ENCODE data around the gene FOXE3.

The FOXE3 gene

DNA sequence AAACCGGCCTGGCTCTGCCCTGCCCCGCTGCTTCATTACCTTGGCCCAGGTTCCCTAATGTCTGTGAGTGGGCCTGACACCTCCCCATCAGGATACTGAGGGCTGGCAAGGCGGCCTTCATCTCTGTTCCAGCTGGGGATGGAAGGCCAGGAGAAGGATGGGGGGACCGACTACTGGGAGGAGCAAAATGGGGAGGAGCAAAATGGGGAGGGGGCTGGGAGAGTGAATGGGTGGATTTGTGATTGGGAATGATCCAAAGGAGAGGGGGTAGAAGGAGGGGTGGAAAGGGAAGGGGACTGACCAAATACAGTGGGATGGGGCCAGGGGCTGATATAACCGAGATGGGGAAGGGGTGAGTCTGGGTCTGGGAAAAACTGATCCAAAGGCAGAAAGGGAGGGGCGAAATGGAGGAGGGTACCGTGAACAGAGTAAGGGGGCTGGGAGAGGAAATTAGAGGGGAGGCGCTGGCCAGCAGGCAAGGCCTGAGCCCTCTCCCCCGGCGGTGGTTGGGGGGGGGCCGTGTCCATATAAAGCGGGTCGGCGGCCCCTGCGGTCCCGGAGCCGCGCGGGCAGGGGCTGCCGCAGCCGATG, at the start of gene FOXE3:
TSS of gene FOXE3 (plus strand) at position 558 of the 591 bp plus-strand sequence. CDS start at position 589, 31 bp downstream.
- no peak for DNase-seq (ENCODE audit: low spot score)

DNA sequence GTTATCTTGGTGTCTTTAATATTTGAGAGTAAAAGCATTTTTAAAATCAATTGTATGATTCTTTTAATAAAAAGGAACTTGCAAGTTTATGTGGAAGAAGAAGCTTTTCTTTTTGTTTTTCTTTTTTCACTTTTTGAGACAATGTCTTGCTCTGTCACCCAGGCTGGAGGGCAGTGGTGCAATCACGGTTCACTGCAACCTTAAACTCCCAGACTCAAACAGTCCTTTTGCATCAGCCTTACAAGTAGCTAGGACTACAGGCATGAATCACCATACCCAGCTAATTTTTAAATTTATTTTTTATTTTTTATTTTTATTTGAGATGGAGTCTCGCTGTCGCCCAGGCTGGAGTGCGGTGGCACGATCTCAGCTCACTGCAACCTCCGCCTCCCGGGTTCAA, 48.4 kb upstream of the FOXE3 start:
- no peak for DNase-seq (ENCODE audit: low spot score)

DNA sequence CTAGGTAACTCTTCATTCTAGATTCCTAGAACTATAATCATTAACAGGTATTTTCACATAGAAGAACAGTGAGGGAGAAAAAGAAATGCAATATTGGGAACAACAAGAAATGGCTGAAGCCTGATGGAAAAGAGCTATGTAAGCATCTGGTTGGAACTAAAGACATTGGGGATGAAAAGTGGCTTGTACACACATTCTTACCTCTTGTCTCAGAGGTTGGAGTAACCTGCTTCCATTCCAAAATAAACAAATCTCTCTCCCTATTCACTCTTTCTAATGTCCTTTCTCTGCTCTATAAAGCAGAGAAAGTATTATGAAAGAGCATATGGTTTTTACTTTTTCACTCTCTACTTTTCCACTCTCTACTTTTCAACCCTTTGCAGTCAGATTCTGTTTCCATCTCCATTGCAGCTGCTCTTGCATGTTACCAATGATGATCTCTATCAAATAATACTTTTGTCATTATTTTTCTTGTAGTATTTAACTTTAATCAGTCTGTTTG, 45.0 kb upstream of the FOXE3 start:
- DNase-seq (ENCODE audit: low spot score) = no peak

DNA sequence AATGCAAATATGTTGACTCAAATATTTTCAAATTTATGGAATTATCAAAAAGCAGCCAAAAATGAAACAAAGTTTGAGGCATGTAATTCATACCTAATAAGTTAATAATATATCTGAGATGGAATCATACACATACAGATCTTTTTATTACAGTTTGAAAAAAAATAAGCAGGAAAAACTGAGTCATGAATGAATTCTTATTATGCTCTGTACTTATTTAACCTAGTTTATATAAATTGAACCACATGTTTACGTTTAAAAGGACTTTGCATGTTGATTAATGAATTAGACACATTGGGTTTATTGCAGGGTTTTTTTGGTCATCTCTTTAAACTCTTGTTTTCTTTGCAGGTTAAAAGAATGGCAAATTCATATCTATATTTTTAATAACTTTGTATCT, 41.6 kb upstream of the FOXE3 start:
- no peak for DNase-seq (ENCODE audit: low spot score)

DNA sequence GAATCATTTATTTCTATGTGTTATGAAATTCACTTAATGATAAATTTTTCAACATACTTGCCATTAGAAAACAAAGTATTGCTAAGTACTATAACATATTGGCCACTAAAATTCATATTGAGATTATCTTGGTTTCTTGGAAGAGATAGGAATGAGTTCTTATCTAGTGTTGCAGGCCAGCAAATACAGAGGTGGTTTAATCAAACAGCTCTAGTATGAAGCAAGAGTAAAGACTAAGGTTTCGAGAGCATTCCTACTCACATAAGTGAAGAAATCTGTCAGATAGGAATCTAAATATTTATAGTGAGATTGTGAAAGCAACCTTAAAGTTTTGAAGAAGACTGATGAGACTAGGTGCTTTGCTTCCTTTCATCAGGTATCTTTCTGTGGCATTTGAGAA, 37.9 kb upstream of the FOXE3 start:
- DNase-seq (ENCODE audit: low spot score) = no peak

DNA sequence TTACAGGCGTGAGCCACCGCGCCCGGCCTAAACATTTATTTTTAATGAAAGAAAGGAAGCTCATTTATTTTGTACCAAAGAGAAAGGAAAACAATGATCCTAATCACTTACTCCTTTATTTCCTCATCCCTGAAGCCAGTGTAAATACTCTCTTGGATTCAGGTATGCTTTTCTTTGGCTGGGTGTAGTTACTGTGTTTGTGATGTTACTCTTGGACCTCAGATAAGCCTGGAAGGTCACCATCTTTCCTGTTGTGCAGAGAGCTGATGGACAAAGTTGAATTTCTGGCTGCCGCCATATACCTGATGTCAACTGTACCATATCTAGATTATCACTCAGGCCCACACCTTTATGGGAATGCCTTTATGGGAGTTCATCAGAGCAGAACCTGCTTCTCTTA, 35.4 kb upstream of the FOXE3 start:
- DNase-seq (ENCODE audit: low spot score) = no peak

DNA sequence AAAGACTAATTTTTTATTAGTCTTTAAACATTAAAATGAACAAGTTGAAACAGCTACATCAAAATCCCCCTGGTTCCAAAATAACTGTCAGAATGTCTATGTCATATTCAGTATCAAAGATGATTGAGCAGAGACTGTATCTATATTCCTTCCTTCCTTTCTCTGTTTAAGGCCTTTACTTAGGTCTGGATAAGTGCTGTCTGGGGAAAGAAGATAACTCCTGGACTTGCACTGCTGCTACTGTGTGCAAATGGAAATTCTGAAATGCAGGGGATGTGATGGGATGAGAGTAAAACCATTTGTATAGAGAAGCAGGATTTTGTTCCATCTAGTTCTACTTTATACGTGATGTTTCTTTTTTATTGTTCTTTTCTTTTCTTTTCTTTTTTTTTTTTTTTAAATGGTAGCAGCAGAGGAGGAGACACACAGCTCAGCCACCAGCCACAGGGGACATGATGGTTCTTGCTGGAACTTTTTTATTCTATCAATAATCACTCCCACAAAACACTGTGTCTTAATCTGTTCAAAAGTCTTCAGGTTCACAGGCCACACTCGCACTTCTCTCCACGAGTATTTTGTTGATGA, 33.6 kb upstream of the FOXE3 start:
- no peak for DNase-seq (ENCODE audit: low spot score)

DNA sequence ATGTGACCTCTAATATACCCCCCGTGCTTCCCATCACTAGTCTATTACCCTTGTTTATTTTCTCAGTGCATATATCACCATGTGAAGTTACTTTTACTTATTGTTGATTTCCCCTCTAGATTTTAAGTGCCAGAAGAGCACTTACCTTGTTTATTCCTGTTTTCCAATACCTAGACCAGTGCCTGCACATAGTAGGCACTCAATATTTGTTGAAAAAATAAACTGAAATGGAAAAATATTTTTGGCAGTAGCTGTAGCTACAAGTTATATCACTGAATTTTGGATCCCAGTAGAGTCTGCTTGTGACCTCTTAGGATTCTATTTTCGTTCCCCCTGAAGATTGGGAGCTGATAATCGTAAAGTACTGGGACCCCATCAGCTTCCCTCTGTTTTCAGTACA, 32.0 kb upstream of the FOXE3 start:
- no peak for DNase-seq (ENCODE audit: low spot score)

DNA sequence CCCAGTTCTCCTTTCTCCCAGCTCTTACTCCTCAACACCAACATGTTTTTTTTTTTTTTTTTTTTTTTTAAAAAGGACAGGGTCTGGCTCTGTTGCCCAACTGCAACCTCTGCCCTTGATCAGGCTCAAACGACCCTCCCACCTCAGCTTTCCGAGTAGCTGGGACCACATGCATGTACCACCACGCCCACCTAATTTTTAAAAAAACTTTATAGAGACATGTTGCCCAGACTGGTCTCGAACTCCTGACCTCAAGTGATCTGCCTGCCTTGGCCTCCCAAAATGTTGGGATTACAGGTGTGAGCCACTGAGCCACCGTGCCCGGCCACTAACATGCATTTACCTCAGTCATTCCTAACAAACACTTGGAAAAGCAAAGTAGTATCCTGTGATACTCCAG, 31.1 kb upstream of the FOXE3 start:
- no peak for DNase-seq (ENCODE audit: low spot score)

DNA sequence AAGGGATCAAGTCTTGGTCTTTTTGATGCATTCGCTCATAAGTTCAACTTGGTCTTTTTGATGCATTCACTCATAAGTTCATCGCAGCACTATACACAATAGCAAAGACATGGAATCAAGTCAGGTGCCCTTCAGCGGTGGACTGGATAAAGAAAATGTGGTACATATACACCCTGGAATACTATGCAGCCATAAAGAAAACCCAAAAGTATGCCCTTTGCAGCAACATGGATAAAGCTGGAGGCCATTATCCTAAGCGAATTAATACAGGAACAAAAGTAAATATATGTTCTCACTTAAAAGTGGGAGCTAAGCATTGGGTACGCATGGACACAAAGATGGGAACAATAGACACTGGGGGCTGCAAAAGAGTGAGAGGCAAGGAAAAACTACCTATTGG, 29.8 kb upstream of the FOXE3 start:
- DNase-seq (ENCODE audit: low spot score) = no peak

DNA sequence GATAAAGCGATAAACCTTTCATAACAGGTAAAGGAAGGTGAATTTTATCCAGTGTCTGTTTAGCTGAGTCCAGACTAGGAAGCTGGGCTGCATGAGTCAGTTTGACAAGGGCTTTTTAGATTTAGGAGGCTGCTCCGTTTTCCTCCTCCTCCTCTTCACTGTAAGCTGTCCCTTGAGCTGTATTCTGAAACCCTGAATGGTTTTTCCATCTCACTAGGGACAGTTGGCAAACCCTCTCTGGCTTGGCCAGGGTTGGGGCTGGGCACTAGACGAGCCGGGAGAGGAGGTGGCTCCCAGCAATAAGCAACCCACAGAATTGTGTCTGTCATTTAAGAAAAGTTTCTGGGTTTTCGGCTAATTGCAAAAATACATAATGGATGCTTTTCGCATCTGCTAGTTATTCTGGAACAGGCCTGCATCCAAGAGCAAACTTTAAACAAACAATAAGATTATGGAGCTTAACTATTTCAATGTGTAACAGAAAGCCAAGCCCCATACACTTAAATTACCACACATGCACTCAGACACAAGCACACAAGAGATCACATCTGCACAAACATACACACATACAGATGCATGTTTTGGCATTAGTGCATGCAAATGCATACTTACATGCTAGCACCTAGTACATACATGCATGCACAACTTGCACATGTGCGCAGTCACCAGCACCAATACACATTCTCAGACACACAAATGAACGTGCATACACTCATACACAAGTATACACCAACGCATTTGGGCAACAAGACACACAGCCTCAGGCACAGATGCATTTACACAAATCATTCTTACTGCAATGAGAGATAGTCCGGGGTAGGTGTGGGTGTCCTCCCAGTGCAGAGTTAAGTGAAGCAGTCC, 27.8 kb upstream of the FOXE3 start:
- no peak for DNase-seq (ENCODE audit: low spot score)

DNA sequence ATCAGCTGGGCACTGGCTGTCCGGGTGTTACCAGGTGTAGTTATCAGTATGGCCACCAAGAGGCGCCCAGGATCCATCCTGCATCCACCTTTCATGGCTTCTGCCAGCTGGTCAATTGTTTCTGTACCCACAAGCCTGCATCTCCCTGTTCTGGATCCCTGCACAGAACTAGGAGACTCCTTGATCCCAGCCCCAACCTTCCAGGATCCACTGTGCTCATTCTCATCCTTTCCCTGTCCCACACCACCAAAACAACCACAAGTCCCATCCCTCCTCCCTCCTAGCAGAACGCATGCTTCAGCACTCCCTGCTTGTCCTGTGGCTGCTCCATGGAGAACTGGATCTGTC, 27.2 kb upstream of the FOXE3 start:
- peak; percentile 84 for DNase-seq (ENCODE audit: low spot score)

DNA sequence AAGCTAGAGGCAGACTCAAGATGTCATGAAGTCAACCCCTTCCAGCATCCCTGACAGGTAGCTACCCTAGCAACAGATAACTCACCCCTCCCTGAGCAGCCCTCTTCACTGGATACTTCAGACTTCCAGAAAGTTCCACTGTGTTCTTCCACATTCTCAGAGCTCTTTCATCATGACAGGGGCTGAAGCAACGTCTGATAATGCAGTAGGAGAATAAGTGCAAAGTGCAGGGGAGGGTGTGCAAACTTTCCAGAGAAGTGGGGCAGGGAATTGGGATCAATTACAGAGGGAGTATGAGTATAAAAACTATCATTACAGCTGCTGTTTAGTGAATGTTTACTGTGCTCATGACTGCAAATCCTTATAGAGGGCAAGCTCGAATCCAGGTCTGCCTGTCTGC, 26.4 kb upstream of the FOXE3 start:
- DNase-seq (ENCODE audit: low spot score) = no peak

DNA sequence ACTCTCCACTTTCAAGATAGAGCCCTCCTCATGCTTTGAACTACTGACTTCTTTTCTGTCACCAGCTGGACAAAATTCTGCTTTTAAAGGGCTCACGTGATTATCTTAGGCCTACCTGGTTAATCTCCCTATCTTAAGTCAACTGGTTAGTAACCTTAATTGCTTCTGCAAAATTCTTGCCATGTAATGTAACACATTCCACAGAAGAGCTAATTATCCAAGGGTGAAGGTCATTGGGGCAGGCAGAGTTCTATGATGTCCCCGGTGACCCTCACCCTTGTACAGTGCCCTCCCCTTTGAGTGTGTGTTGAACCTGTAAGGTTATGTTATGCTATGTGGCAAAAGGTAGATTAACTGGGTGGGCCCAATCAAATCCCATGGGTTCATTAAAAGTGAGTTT, 25.2 kb upstream of the FOXE3 start:
- no peak for DNase-seq (ENCODE audit: low spot score)

DNA sequence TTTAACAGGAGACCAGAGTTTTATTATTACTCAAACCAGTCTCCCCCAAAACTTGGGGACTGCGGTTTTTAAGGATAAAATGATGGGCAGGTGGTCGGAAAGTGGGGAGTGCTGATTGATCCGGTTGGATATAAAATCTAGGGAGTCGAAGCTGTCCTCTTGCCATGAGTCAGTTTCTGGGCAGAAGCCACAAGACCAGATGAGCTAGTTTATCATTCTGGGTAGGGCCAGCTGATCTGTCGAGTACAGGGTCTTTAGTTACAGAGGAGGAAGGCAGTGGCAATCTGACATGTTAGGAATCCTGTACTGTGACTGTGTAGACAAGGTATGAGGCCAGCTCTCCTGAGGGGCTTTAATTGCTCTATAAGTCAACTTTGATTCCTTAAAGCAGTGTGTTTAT, 22.9 kb upstream of the FOXE3 start:
- no peak for DNase-seq (ENCODE audit: low spot score)

DNA sequence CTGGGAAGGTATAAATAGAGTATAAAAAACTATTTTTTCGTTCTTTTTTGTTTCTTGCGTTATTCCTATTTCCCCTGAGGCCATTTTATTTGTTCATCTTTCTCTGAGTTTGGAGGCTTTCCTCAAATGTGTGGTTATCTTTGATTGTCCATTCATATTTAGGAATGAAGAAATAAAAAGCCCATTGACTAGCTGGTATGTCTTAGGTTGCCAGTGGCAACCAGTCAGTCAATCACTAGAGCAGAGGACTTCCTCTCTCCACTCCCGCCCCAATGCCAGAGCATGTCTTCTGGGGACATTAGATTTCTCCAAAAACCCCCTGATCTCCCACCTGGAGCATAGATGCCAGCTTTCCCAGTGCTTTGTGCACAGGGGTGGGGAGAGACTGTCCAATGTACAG, 20.7 kb upstream of the FOXE3 start:
- DNase-seq (ENCODE audit: low spot score) = no peak

DNA sequence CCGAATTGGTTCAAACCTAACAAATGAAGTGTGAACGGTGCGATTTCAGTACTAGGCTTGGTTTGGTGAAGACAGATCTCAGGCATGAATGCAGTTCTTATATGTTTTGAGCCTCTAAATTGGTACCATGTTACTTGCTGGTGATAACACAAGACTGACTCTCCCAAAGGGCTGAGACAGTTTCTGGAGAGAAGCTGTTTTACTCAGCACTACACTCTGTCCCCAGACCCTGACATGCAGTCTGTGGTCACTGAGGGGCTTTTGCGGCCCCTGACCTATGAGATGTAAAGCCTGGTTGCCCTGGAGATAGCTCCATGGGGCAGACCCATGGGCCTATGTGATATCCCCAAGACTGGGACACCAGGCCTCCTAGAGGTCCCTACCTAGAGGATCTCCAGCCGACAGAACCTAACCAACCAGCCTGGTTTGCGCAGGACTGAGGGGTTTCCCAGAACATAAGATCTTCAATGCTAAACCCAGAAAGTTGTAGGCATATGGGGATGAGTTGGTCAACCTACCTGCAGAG, 19.4 kb upstream of the FOXE3 start:
- no peak for DNase-seq (ENCODE audit: low spot score)

DNA sequence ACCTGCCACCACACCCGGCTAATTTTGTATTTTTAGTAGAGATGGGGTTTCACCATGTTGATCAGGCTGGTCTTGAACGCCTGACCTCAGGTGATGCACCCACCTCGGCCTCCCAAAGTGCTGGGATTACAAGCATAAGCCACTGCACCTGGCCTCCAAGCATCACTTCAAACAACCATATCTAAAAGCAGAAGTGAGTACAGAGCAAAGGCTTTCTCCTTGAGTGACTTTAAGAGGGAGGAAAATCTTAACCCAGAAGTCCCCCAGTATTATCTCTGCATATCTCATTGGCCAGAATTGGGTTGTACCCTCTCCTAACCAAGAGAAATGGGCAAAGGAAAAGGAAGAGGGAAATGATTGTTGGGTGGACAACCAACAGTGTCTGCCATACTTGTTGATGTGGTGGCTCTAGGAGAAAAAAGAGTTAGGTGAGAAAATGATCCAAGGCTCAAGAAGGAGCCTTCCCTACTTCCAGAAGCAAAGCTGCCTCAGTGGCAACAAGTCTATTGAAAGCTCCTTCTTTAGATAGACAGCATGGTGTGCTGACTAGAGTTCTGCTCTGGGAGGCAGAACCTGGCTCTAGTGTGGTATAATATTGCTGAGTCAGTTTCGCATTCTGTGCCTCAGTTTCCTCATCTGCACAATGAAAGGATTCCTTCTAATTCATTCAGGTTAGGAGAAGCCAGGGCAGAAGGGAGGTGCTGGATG, 16.8 kb upstream of the FOXE3 start:
- no peak for DNase-seq (ENCODE audit: low spot score)

DNA sequence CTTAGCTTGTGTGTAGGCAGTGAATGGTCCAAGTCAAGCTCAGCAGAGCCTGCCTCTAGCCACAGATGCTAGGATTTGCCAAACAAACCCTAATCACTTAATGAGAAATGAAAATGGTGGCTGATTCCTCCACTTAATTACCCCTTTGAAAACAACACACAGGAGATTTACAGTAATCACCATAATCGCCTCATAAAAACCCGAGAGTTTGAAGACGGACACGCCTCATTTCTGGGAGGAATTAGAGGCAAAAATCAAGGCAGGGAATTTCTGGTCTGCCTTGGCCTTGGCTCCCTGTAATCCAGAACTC, 16.3 kb upstream of the FOXE3 start:
- no peak for DNase-seq (ENCODE audit: low spot score)

DNA sequence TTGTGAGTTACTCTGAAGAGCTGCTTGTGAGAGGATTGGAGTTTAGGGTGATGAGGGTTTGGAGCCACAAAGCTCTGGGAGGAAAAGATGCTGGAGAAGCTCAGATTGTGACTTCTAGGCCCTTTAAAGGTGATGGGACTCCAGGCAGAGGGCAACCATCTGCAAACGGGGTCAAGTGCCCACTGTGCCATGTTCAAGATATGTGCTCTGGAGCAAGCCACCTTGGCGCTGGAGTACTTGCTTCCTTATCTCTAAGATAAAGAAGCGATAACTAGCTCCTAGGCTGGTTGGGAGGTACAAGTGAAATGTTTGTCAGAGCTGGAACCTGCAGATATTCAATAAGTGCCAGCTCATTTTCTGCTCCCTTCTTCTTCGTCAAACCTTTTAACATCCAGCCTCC, 14.3 kb upstream of the FOXE3 start:
- no peak for DNase-seq (ENCODE audit: low spot score)

DNA sequence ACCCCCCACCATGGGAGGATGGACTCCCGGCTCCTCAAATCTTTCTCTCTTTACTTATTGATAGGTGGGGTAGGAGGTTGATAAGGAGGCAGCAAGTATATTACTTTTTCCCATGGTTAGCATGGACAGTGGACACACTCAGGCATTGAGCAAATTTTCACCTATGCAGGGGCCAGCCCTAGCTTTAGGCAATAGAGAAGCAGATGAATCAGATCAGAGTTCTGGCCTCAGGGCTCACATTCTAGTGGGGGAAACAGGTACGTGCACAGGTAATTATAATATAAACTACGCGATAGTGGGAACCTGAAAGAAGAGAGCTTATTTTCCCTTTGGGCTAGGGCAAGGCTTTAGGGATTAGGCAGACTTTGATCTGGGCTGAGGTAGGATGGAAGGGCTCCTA, 13.5 kb upstream of the FOXE3 start:
- no peak for DNase-seq (ENCODE audit: low spot score)

DNA sequence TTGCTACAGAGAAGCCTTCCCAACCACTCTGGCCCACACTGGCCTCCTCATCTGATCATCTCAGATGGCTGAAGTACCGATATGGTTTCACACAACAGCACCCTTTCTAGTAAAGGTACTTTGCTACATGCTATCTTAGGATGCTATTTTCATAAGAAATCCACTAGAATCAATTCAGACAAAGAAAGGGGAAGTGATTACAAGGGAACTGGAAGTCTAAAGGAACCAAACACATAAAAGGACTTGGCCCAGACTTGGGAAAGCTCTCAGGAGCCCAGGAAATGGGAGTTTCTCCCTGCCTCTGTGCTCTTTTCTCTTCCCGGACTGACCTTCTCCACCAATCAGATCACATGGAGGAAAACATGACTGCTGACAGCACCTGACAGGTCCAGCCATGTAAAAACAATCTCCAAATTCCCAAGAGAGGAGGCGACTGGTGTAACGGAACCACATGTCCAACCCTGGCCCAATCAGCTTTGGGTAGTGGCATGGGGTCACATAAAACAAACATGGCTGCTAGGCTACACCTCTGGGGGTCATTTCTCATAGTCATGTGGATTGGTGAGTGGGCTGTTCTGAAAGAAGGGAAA, 12.7 kb upstream of the FOXE3 start:
- no peak for DNase-seq (ENCODE audit: low spot score)

Measured in AG08396 (cell line).